GM19324 (cell line): ENCODE measurements around the gene HSD17B11.
"Not testable (repeated sequence)": the region's sequence is repeated elsewhere in the genome, so short reads cannot be mapped to it uniquely, and the experiment has no call there.

Experiments
- ATAC-seq: cut with Tn5 transposase; IDR thresholded peaks from one replicate; pipeline ENCODE4 v1.9.1; 2021; ENCODE audit warnings: mild to moderate bottlenecking, moderate library complexity; ENCODE audit not compliant: unreplicated experiment, low FRiP score

HSD17B11 gene, protein sequence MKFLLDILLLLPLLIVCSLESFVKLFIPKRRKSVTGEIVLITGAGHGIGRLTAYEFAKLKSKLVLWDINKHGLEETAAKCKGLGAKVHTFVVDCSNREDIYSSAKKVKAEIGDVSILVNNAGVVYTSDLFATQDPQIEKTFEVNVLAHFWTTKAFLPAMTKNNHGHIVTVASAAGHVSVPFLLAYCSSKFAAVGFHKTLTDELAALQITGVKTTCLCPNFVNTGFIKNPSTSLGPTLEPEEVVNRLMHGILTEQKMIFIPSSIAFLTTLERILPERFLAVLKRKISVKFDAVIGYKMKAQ

DNA sequence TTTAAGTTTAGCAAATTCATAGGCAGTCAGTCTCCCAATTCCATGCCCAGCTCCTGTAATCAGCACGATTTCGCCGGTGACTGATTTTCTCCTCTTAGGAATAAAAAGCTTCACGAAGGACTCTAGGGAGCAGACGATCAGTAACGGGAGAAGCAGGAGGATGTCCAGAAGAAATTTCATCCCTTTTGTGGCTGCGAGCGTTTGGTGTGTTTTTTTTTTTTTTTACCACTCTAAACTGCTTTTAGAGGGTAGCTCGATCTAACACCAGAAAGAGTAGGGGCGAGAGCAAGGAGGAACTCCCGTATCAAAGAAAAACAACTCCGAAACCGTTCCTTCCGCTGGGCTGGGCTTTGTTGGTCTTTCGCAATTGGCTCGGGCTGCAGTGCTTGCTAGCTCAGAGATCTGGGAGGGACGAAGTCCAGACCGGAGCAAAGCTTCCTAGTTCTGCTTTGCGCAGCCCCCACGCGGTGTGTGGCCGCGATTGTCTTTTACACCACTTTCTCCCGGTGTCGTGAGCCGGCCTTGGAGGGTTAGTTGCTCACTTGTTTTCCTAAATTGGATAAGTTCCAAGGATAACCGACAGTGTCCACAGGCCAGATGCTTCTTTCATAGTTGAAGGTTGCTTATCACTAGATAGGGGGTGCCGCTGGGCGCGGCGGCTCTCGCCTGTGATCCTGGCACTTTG is at the start of gene HSD17B11:
TSS of gene HSD17B11 (minus strand) at position 298 of the 685 bp plus-strand sequence. CDS start at position 180, 118 bp downstream.
- peak; percentile 99 for ATAC-seq

DNA sequence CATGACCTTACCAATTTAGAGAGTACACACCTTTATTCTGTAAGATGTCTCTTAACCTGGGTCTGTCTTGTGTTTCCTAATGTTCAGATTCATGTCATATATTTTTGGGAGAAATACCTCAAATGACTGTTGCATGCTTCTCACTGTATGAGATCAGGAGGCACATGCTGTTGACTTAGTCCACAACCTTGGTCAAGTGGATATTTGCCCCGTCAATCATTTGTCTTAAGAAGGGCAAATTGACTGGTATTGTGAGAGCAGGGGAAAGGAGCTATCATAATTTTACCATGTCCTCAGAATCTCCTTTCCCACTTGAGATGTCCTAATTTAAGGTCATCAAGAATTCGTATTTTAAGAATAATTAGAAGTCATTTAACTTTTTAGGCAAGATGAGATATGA is 42.4 kb upstream of the HSD17B11 start:
- ATAC-seq, result no peak

DNA sequence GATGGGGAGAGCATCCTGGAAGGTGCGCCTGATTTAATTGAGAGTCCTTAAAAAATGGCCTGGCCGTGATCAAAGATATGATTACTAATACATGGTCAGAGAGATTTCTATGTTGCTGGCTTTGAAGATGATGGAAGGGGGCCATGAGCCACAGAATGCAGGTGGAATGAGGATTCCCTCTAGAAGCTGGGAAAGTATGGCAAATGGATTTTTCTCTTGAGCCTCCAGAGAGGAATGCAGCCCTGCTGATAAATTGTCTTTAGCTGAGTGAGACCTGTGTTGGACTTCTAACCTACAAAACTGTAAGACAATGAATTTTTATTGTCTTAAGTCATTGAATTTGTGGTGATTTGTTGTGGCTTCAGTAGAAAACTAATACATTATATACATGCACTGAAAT is 39.0 kb upstream of the HSD17B11 start:
- ATAC-seq, result no peak

DNA sequence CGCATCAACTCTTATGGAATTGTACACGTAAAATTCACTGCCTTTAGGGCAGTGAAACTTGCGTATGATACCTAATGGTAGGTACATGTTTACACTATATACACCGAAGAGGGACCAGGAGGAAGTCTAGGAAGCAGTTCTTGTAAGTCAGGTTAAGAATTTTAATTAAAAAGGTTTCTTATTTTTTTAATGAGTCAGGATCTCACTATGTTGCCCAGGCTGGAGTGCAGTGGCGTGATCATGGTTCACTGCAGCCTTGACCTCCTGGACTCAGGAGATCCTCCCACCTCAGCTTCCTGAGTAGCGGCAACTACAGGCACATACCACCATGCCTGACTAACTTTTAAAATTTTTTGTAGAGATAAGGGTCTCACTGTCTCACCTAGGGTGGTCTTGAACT is 38.0 kb upstream of the HSD17B11 start:
- no peak for ATAC-seq

DNA sequence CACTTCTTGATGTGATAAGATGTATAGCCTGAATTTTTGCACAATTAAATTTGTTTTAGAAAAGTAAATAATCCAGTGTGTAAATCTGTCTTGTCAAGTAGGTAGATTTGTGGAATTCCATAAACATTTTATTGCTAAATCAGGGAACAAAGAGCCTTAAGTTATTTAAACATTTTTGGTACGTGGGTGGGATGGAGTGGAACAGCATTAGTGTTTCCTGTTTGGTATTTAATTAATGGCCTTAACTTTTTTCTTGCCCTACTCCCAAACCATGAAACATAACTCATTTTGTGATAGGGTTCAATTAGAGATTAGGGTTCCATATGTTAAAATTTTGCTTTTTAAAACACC is 36.5 kb upstream of the HSD17B11 start:
- no peak for ATAC-seq

DNA sequence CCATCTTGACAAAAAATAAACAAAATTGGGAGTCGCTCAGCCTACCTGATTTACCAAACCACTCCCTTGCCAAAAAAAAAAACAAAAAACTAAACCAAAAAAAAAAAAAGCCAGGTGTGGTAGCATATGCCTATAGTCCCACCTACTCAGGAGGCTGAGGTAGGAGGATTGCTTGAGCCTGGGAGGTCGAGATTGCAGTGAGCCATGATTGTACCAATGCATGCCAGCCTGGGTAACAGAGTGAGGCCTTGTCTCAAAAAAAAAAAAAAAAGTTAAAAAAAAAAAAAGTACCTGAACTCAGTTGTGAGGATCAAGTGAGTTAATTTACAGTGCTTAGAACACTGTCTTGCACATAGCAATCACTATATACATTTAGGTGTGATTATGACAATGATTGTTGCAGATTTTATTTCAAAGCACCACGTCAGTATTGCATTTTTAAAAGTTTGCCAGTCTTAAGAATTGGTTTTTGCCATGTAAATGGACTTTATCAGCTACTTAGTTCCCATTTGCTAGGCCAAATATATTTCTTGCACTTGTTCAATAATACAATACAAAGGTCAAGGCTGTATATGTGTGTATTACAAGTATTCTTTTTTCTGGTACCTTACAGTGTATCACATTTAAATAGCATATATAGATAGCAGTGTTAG is 36.0 kb upstream of the HSD17B11 start:
- ATAC-seq, result no peak

DNA sequence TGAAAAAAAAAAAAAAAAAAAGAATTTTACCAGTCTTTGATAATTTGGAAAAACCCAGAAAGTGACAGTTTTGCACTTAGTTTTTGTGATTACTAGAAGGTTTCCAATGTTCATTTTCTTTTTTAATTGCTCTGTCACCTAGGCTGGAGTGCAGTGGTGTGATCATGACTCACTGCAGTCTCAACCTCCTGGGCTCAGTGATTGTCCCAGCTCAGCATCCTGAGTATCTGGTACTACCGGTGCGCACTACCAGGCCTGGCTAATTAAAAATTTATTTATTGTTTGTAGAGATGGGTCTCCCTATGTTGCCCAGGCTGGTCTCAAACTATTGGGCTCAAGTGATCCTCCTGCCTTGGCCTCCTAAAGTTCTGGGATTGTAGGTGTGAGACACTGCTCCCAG is 34.7 kb upstream of the HSD17B11 start:
- ATAC-seq, result no peak

DNA sequence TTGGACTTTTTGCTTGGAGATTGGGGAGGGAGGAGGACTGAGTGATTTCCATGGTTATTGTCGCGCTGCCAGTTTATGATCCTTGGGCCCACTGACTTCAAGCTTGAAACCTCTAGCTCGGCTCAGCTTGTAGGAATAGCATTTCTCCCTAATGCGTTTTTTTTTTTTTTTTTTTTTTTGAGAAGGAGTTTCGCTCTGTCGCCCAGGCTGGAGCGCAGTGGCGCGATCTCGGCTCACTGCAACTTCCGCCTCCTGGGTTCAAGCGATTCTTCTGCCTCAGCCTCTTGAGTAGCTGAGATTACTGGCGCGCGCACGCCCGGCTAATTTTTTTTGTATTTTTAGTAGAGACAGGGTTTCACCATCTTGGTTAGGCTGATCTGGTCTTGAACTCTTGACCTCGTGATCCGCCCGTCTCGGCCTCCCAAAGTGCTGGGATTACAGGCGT is 33.1 kb upstream of the HSD17B11 start:
- not testable (repeated sequence) for ATAC-seq

DNA sequence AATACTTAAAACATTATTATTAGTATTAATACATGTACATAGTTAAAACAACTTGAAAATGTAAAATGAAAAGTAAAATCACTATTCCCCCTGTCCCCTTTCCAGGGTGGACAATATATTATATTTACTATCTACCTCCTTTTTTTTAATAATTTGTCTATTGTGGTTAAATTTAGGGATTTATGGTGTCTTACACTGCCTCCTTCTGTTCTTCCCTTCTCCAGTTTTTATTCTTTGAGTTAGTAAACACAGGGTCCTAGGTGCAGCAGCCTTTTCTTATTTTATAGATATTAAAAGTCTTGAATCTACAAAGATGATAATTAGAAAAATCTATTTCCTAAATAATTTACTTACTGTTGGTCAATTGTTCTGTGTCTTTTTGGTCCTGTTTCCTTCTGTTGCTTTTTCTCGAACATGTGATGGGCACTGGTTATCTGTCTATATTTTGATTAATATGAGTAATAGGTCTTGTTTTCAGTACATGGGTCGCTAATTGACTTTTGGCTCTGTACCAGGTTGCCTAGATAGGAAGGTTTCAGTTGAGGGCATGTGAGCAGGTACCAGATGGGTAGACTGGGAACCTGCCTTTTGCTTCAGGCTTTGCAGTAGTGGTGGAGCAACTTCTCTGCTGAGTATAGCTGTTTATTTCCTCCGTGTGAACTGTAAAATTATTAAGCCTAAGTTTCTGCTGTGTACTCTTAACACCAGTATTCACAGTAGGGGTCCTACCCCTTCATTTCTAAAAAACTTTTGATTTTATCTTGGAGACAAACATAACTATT is 32.5 kb upstream of the HSD17B11 start:
- ATAC-seq, result no peak

DNA sequence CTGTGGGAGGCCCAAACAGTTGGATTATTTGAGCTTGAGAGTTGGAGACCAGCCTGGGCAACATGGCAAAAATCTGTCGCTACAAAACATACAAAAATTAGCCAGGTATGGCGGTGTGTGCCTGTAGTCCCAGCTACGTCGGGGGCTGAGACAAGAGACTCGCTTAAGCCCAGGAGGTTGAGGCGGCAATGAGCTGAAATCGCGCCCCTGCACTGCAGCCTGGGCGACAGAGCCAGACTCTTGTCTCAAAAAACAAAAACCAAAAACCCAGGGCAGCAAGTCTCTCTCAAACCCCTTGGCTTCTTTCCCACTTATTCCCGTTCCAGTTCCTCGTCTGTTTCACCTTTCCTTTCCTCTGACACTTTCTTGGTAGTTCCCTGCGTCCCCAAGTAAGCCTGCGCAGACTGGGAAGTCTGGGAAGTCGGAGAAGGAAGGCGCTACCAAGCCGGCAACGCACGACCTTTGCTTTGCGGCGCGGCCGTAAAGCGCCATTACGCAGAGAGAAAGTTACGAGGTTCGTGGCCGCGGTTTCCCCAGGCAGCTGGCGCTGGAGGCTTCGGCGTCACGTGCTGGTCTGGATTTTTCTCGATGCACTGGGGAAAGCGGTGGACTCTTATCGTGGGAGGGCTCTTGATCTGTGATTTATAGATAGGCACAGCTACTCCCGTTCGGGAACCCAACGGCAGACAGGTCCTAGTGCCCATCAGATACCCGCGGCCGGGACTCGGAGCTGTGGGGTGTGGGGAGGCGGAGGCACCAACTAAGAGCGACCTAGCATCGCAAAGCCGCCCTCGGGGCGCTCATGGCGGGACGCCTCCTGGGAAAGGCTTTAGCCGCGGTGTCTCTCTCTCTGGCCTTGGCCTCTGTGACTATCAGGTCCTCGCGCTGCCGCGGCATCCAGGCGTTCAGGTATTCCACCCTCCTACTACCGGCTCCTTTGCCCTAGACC is 31.4 kb upstream of the HSD17B11 start, which contains the start of gene NUDT9:
TSS of gene NUDT9 (plus strand) at position 470 of the 949 bp plus-strand sequence. CDS start at position 803, 333 bp downstream.
- ATAC-seq, result peak; percentile 89

DNA sequence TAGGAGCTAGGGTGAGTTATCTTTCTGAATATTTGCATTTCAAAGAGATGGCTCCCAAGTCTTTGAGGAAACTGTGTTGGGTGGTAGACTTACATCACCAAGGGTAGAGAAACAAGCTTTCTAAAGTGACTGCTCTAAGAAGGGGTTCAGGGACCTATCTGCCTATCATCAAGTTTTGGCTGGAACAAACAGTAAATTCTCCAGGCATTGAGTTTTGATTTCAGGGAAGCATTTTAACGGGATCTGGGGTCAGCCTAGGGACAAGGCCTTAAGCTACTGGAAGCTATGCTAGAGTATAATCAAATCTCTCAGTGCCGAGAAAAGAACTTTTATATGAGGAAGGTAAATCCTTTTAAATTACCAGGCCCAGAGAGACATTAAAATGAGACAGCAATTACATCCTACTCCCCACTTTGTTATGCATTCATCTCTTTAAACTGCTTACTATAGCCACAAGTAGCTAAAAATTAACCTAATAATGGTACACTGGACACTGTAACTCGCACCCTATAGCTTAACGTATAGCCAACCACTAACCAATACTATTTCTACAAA is 29.4 kb upstream of the HSD17B11 start:
- no peak for ATAC-seq

DNA sequence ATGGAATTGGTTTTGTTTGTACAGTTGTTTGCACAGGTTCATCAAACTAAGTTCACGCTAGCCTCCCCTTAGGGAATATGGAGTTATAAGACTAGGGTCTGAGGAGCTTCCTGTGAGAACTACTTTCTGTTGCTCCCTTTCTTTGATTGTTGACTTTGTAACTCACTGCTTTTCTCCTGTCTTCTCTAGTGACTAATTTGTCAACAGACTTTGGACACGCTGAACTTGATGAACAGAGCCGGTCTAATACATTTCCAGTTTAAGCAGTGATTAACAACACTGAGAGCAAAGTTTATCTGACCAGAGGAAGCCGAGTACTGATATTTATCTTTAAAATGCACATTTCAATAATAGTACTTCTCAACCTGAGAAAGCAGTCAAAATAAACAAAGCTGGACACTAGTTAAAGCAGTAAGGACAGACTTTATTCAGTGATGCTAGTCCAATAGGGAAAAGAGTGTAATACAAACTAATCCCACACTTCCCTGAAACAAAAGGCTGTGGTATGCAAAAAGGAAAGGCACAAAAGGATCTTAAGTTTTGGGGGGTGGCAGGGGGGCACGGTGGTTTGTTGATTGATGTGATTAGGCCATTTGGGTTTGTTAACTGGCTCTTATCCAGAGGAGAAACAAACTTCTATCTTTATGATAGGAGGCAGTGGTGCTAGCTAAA is 28.7 kb upstream of the HSD17B11 start:
- ATAC-seq, result no peak

DNA sequence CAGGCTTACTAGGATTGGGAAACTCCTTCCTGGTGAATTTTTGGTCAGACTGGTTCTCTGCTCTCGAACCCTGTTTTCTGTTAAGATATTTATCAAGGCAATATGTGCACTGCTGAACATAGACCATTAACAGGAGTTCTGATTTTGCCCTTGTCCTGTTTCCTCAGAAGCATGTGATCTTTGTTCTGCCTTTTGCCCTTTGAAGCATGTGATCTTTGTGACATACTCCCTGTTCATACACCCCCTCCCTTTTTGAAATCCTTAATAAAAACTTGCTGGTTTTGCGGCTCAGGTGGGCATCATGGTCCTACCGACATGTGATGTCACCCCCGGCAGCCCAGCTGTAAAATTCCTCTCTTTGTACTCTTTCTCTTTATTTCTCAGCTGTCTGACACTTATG is 27.4 kb upstream of the HSD17B11 start:
- ATAC-seq, result not testable (repeated sequence)

DNA sequence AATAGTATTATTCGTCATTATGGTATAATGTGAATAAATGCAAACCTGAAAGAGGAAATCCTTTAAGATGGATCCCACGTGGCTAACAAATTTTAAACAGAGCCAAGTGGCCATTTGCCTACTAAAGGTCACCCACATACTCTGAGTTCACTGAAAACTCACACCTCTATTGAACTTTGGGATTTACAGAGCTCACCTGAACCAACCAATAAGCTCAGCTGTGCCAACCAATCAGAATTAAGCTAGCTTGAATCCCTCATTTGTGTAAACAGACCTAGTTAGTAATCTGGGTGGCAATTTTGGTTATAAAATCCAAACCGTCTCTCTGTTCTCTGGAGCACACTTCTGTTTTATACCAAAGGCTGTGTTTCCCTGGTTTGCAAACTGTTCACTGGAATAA is 26.0 kb upstream of the HSD17B11 start:
- no peak for ATAC-seq

DNA sequence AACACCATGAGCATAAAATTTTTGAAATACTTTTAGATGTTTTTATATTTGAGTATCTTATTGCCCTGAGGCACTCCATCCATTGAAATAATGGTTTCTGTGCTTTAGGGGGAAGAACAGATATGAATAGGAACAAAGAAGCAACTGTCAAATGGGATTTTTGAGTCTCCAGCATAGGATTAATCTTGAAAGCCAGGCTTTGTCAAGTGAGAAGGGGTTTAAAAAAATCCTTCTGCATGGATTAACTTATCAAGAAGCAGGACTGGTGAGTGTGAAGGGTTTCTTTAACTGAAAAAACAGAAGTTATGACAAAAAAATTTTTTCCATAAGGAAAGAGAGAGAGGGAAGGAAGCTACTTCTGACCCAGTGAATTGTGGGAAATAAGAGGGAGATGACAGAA is 23.8 kb upstream of the HSD17B11 start:
- ATAC-seq, result no peak

DNA sequence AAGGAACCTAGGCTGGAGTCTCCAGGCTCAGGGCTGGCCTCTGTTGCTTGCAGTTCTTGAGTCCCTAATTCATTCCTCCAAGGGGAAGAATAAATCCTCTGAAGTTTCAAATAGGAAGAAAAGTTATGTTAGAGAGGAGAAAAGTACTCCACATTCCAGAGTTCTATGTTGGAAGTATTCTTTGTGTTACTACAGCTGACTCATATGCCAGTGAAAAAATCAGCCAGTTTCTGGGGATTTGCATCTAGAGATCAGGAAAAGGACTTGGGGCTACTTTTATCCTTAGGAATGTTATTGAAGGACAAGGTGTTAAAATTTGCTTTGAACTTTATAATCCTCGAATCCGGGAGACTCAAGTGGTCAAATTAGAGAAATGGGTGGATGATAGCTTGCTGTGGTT is 19.7 kb upstream of the HSD17B11 start:
- ATAC-seq, result no peak

DNA sequence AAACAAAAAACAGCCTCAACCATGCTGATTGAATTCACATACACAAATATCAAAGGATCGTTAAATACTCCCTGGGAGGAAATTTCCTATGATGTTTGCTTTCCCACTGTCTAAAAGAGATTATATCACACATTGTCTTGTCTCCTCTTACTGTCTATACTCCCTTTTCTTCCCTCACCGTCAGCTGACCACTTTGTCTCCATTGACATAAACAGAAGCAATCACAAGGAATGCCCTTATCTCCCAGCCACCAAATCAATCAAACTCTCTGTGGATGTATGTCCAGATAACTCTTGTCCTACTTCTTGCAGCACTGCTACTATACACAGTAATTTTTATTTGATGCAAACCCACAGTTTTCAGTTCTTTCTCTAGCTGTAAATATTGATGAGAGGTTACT is 19.2 kb upstream of the HSD17B11 start:
- no peak for ATAC-seq

DNA sequence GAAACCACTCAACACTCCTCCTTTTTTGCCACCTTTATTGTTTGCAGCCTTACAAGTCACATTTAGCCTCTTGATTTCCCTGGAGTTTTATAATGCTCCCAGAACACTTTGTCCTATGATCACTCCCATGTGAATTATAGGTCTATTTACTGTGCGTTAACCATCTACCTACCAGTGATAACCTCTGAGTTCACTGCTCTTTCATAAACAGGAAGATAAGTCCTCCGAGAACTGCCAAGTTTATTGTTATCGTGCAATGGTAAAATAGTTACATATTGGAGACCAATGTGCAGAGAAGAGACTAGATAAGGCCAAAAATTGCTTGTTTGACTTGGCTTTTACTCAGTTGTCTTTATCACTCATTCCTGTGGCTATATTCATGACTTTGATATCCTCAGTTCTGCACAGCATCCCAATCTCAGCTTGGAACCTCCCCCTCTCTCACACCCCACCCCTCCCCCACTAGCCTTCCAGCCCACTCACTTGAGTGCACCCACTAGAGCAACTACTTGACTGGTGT is 18.5 kb upstream of the HSD17B11 start:
- no peak for ATAC-seq

DNA sequence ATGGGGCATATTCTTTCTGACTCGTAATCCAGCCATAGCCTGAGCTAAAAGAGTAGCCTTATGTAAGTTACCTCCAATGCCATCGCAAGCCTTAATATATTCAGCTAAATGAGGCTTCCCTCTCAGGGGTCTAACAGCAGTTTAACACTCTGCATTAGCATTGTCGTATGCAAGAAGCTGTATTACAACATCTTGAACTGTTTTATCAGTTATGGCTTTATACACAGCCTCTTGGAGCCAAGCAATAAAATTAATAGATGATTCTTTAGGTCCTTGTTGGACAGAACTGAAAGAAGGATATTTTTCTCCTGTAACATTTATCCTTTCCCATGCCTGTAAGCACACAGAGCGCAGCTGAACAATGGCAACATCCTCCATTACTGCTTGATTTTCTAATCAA is 15.9 kb upstream of the HSD17B11 start:
- ATAC-seq, result not testable (repeated sequence)
